Stimulated activated CD8-positive, alpha-beta memory T cell treated with anti-CD3 and anti-CD28 coated beads, Interleukin-7, amount 100 ng/mL, for 4 hours (primary cell): ENCODE measurements around the gene RASSF5.
A peak's percentile ranks its signal among the peaks of the same experiment; 100 is the strongest.

ENCODE experiments used
- DNase-seq, 2 donors: peaks; one replicate each; pipeline ENCODE4 v3.0.0-alpha.2; 2020; ENCODE audit warnings: low read depth in 2 of 2

RASSF5 gene

GRCh38 chr1:206516728-206516990 lies 9.3 kb downstream of the RASSF5 start:
- no peak for DNase-seq

GRCh38 chr1:206517784-206518183 lies 10.5 kb downstream of the RASSF5 start:
- no peak for DNase-seq

DNA sequence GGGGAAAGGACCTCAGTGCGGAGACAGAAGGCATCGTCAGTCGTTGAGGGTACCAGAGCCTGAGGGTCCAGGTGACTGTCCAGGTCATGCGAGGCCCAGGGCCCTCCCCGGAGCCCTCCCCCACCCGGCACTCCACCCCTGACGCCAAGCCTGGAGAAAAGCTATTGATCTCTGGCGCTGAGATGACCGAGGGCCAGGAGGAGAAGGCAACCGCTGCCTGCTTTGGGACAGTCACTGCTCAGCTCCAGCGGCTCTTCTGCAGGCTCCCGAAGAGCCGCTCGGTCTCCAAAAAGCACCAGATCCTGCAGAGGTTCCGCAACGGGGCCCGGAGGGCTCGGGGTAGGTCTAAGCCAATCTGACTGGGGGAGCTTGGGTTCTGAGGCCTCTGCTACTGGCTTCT lies 10.9 kb downstream of the RASSF5 start:
- no peak for DNase-seq

DNA sequence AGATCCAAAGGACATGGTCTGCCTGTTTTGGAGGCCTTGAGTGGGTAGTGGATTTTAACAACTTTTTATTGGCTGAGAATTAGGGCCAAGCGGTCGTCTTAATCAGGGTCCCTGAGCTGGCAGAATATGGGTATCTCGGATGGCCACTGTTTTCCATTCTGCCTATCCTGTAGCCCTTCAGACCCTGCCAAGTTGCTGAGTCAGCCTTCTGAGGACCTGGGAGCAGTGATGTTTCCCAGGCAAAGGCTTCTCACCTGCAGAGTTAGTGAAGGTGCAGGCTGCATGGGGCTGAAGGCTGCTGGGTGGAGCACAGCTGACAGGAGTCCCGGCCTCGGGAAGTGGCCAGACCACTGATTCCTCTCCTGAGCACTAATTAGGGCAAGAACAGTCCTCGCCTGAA lies 11.4 kb downstream of the RASSF5 start:
- no peak for DNase-seq

DNA sequence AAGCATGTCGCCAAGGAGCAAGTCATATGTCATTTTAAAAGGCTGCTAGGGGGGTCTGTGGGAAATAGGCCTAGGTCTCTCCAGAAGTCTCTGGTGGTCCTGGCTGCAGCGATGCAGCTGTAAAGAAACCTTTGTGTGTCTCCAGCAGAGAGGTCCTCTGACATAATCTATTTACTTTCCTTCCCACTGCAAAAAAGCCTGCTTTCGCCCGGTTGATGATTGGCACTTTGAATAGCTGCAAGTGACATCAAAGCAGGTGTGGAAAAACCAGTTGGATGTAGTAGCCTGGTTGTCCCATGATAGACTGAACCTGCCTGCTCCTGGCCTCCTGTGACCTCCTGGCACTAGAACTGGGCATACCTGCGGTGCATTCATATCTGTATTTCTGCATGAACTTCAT lies 13.8 kb downstream of the RASSF5 start:
- no peak for DNase-seq

DNA sequence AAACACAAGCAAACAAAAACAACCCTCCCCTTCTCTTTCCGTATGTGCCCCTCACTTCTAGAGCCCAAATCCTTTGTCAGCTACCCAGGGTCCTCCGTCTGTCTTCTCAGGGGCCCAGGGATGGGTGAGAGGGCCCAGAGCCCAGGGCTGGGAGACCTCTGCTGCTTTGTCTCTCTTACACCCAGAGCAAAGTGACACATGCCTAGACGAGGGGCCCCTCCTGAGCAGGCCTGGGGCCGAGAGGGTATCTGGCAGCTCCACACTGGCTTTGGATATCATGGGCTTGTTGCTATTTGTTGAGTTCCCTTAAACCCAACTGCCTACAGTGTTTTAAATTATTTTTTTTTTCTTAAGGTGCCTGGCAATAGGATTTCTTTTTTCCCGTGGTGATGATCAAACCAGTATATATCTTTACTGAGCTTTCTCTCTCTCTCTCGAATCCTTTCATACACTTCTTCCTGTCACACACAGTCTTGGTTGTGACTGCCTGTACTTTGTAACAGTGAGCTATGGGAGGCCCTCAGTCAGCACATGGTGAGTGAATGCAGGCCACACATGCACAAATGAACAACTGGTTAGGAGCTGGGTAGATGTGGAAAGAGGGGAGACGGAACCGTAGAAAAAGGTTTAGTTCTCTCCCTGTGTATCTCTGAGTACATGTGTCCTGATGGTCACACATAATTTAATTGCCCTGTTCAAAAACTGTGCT lies 14.5 kb downstream of the RASSF5 start:
- DNase-seq, result no peak

GRCh38 chr1:206524739-206525364 lies 17.5 kb downstream of the RASSF5 start:
- no peak for DNase-seq

DNA sequence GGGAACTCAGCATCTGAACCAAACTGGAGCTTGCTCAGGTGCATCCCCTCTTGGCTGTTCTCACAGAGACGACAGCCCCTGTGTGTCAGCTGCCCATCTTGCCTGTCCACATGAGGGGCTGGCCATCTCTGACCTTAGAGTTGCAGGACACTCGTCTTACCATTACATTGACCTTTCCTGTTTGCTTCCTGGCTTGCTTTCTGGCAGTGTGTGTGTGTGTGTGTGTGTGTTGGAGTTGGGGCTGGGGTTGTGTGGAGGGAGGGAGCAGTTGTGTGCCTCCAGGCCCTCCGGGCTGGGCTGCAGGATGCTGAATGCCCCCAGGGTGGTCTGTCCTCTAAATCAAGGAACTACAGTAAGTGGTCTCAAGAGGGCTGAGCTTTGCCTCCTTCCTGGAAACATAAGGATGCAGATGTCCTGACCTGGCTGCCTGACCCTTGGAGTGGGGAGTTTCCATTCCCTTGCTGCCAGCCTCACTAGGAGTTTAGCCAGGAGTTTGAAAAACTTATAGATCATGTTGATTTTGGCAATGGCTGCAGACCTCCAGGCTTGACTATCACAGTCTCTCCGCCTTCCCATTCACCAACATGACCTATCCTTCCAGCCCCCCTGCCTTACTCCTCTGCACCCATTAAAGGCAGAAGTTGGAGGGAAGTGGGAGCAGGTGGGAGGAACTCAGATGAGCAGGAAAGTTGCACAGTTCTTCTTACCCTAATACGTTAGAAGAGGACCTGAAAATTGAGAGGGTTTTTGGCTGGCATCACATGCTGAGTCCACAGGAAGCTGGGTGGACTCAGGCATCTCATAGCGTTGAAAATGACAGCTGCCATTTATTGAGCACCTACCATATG lies 19.0 kb downstream of the RASSF5 start:
- no peak for DNase-seq

- no peak for DNase-seq
Measured at GRCh38 chr1:206529425-206529824, 22.1 kb downstream of the RASSF5 start.

DNA sequence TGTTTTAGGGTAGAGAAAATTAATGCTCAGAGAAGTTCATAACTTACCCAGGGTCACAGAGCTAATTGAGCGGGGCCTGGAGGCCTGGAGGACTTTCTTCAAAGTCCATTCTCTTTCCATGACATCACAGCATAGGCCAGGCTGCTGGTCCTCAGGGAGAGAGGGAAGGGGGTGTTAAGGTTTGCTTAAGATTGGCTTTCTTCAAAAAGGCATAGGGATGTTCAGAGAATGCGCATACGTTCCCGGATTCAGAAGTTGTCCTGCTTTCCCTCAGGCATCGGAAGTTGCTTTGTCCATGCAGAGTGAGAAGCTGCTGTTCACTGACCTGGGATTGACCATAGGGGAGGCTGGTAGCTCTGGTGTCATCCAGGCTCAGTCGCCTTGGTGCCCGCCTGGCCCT lies 25.0 kb downstream of the RASSF5 start:
- DNase-seq, result no peak

DNA sequence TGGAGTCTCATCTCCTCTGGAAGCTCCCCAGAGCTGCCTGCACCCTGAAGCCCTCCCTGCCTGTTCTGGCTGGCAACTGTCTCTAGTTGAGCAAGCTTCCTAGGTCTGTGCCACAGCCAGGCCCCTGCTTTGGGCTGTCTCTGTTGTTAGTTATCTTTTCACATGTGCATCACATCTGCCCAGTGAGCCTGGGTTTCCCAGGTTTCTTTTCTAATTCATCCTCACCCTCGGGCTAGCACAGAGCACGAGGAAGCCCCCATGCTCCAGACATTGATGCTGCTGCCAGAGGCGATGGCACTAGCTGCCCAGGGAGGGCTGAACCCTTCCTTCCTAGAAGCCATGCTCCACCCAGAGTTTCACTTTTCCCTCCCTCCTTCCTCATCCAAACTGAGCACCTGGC lies 27.2 kb downstream of the RASSF5 start:
- DNase-seq, result no peak

- DNase-seq, result no peak
Measured at GRCh38 chr1:206535853-206536188, 28.5 kb downstream of the RASSF5 start.

GRCh38 chr1:206537141-206537540 lies 29.8 kb downstream of the RASSF5 start:
- no peak for DNase-seq

DNA sequence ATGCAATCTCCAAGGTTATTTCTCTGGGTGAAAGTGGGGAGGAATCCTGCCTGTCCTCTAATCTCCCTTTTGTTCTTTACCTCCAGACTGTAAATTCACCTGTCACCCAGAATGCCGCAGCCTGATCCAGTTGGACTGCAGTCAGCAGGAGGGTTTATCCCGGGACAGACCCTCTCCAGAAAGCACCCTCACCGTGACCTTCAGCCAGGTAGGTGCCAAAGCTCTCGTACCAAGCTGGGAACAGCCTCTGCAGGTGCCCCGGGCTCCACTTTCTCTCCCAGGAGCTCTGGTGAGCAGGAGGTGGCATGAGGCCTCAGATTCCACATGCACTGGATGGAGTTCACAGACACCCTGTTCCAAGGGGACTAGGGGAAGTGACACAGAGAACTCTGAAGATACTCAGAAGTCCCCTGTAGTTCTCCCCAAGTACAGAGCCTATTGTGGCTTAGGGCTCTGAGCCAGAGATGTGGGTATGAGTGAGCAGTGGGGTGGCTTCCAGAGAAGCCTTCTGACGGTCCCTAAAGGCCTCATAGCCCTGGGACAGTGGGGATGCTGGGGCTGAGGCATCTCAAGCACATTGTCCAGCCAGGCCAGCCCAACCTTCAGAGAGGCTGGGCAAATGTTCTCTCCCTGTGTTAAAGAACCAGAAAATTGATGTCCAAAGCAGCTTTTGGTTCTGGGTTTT lies 30.9 kb downstream of the RASSF5 start:
- DNase-seq, result no peak

DNA sequence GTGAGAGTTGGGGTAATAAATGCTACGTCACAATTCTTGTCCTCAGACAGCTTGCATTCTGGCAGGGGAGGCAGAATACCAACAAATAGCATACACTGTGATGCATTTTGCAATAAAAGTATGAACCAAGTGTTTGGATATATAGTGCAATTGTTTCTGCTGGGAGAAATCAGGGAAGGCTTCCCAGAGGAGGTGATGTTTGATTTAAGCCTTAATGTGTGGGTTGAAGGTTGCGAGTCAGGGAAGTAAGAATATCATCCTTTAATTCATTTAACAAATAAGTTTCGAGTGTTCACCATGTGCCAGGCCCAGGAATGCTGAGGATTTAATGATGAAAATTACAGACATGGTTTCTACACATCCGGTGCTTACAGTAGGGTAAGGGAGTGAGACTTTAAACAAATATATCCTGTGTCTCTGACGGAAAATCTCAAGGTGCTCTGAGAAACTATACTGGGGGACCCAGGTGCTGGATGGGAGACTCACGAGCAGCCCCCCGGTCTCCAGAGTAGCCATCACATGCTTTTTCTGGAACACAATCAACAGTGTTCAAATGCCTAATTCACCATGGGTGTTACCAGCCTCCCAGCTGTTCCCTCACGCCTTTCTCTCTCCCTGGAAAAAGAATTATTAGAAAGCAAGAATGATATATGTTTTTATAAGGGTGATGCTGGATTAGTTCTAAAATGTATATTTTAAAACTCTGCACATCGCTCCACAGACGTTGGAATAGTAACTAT lies 31.7 kb downstream of the RASSF5 start:
- no peak for DNase-seq

DNA sequence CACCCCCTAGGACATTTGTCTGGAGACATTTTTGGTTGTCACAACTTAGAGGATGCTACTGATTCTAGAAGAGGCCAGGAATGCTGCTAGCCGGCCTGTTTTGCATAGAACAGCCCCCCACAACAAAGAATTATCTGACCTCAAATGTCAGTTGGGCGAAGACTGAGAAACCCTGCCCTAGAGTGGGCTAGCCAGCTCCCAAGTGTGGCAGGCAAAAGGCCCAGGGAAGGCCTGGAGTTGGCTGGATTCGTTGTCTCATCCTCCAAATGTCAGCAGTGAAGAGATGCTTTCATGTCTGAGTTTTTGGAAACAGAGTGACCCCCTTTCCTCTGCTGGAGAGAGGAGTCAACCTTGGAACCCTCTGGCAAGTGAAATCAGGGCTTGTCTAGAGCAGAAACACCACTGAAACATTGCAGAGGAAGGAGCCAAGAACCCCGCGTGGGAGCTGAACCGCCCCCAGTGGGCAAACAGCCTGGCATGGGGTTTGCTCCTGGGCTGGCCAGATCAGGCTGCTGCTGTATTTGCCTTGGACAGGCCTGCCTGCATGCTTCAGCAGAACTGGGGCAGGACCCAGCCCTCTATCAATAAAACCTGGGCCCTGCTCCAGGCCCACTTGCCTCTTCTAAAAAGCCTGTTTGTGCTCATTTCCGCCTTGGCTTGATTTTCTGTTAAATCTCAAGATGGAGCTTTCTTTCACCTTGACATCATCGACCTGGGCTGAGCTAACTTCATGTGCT lies 32.9 kb downstream of the RASSF5 start:
- DNase-seq, result no peak

DNA sequence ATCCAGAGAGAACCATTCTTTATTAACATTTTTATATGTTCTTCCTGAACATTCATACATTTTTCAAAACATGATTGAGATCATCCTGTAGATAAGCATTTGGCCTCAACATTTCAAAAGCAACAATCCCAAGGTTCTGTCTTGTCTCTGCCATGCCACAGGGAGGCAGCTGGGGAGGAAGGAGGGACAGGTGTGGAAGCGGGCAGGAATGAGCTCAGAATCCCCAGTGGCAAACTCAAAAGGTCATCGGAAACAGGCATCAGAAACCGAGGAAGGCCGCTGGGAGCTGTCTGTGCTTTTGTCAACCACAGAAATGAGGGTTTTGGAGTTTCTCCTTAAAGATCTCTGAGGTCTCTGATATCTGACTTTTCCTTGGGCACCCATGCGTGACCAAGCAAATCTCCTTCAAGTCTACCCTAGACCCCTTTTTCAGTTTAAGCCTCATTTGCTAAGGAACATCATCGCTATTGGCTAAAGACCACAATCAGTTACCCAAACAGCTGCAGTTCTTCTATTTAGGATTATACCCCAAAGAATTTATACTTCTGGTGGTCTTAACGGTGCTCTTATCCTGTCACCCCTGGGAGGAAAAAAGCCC lies 34.0 kb downstream of the RASSF5 start:
- no peak for DNase-seq

GRCh38 chr1:206544562-206545257 lies 37.4 kb downstream of the RASSF5 start:
- peak; percentile 63 to 73 for DNase-seq

DNA sequence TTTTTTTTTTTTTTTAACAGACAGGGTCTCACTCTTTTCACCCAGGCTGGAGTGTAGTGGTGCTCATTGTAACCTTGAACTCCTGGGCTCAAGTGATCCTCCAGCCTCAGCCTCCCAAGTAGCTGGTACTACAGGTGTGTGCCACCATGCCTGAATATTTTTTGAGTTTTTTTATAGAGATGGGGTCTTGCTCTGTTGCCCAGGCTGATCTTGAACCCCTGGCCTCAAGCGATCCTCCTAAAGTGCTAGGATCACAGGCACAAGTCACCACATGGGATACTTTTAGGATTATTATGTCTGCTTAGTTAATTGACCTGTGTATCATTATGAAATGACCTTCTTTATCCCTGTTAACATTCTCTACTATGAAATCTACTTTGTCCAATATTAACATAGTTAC lies 38.0 kb downstream of the RASSF5 start:
- DNase-seq, result no peak

GRCh38 chr1:206547104-206547503 lies 39.8 kb downstream of the RASSF5 start:
- no peak for DNase-seq
